ENCODE results near the gene CCDC89. TPM values are rescaled to one million over a fixed set of nuclear protein-coding genes. Genes with fewer than 3 reads are reported as not detected.

CCDC89 gene
- total and polyA plus RNA-seq, 2 of the 4 experiments (the other 2 are of a cell fraction), result 4.0 to 7.9 TPM

GRCh38 chr11:85712953-85713352 lies 27.0 kb upstream of the CCDC89 start:
- in situ Hi-C loops (cut with MboI; ENCODE audit: low sequenced_read_pairs), result no loop called here
- Histone ChIP-seq H3K18ac (ENCODE audit: low read depth, low read length) (no peak overlapping the region; the same call in 1 of the 2 replicates), H3K27ac (ENCODE audit: insufficient read depth, low read length) (no peak overlapping the region), H3K9ac (ENCODE audit: low read depth, low read length) (no peak overlapping the region), H3K36me3 (ENCODE audit: control insufficient read depth, insufficient read depth, low read length) (peaks cover 9% of the 10 kb centered on the region), H3K9me1 (ENCODE audit: insufficient read depth, low read length) (peaks cover 3% of the 10 kb centered on the region; the same call in 1 of the 2 replicates), H4K91ac (ENCODE audit: insufficient read depth, low read depth, low read length) (no peak overlapping the region), H2BK20ac (ENCODE audit: low read depth, low read length) (no peak overlapping the region), H3K27me3 (ENCODE audit: control insufficient read depth, insufficient read depth, low read length) (no peaks in the 10 kb centered on the region), H3K4ac (ENCODE audit: low read depth, low read length) (no peak overlapping the region), H2BK15ac (ENCODE audit: low read depth, low read length) (peak overlapping the region; percentile 65; the same call in 1 of the 3 replicates), H4K8ac (ENCODE audit: low read depth in 2 of 2, low read length in 2 of 2) (no peak overlapping the region), H2AK9ac (replicated peaks; ENCODE audit: low read depth, low read length, poor library complexity) (no peak overlapping the region), H3K14ac (replicated peaks; ENCODE audit: low read depth, low read length) (no peak overlapping the region), H3K23ac (ENCODE audit: low read depth, low read length) (no peak overlapping the region), H3K79me1 (ENCODE audit: low read depth in 1 of 2, low read length in 2 of 2) (peaks cover 16 to 30% of the 10 kb centered on the region in 2 experiments; a peak in 3 of 4 replicates), H3K4me1 (ENCODE audit: control insufficient read depth, insufficient read depth, low read length) (peaks cover 5% of the 10 kb centered on the region), H4K5ac (ENCODE audit: low read depth, low read length) (no peak overlapping the region), H4K20me1 (ENCODE audit: insufficient read depth, low read length) (no peaks in the 10 kb centered on the region), H3K4me3 (ENCODE audit: insufficient read depth, low read depth, low read length) (no peak overlapping the region), H2AK5ac (ENCODE audit: low read depth, low read length) (no peak overlapping the region; the same call in 1 of the 2 replicates), H3K9me3 (ENCODE audit: control insufficient read depth, insufficient read depth, low read length) (no peaks in the 10 kb centered on the region), H2BK5ac (ENCODE audit: low read depth, low read length, poor library complexity, severe bottlenecking) (no peak overlapping the region), H2BK120ac (ENCODE audit: low read depth, low read length) (no peak overlapping the region), H2AFZ (replicated peaks; ENCODE audit: low read length, poor library complexity) (no peak overlapping the region), H3K56ac (ENCODE audit: extremely low read depth, insufficient read depth, low read length) (no peak overlapping the region), H3K4me2 (ENCODE audit: low read depth, low read length) (no peak overlapping the region)
- BruUV-seq (replicated peaks), result no TSS peak
- intact Hi-C loops (cut with micrococcal nuclease), result no loop called here
- CTCF ChIA-PET, result interaction anchor here (1.1 kb wide), 1 partner anchor 104 kb away, joined by 5 read pairs; no protein-coding TSS in a partner anchor
- POLR2A ChIA-PET (ENCODE audit: unreplicated experiment), result no interaction called here
- DNase-seq (no peak), ATAC-seq (ENCODE audit: low read depth) (no peak)
- dilution Hi-C loops (cut with HindIII; ENCODE audit: low sequenced_read_pairs, unreplicated experiment), result no loop called here
- WGBS, 2 experiments (ENCODE audit: extremely low coverage in 2 of 2, insufficient read length in 1 of 2), result 100% methylated on average over 1 of the region's 3 CpGs; no CpG with 5 or more reads in 1 of the 2 experiments
- TF ChIP-seq FOS (IDR thresholded peaks at IDR 0.05; ENCODE audit: low read depth, low read length) (no peak), POLR2A (IDR thresholded peaks at IDR 0.05; ENCODE audit: low read depth, low read length) (no peak), NFE2L2 (IDR thresholded peaks at IDR 0.05; ENCODE audit: low read depth, low read length) (no peak), RCOR1 (IDR thresholded peaks at IDR 0.05; ENCODE audit: insufficient replicate concordance, low read length) (no peak), CTCF (conservative IDR thresholded peaks at IDR 0.05; ENCODE audit: low read depth, low read length) (no peak)

Data from IMR-90 (cell line).